B cell (primary cell): ENCODE results near the gene RNF213. TPM values are rescaled to one million over a fixed set of nuclear protein-coding genes. Genes with fewer than 3 reads are reported as not detected.

ENCODE experiments used
- ATAC-seq: fragments of 200-7000 bp; cut with Tn5 transposase; one replicate; pipeline ENCODE4 v1.10.0; 2021; ENCODE audit warnings: low read depth, mild to moderate bottlenecking, moderate number of reproducible peaks, moderate library complexity
- CTCF ChIA-PET: fragments of 350-600 bp; sonication (Branson Sonifier 250); formaldehyde crosslinking; loops from one replicate; lab custom pipeline; 2021; ENCODE audit warnings: antibody characterized with exemption, inconsistent platforms; lab: Charles Lee
- POLR2A ChIA-PET: fragments of 350-600 bp; sonication (Branson Sonifier 250); formaldehyde crosslinking; loops from one replicate; lab custom pipeline; 2021; ENCODE audit warnings: antibody characterized with exemption; lab: Charles Lee
- DNase-seq: peaks from one replicate; pipeline ENCODE4 v3.0.0; 2013
- H2AFZ ChIP-seq: 2 replicates; pipeline ENCODE4 v1.6.1; 2012; ENCODE audit warnings: mild to moderate bottlenecking, low read depth, low read length; ENCODE audit not compliant: insufficient read depth, poor library complexity, severe bottlenecking
- H3K27ac ChIP-seq, 2 donors: 1 replicate in 1 of 2; 2 replicates in 1 of 2; pipeline ENCODE4 v1.5.1; 2012 to 2013; ENCODE audit warnings: low read length in 2 of 2, mild to moderate bottlenecking in 2 of 2, moderate library complexity in 1 of 2
- H3K27me3 ChIP-seq, 4 experiments: fragments of 200-600 bp in 1 of 4; sonication (generic) in 1 of 4; replicated peaks in 1 of 4; 1 replicate in 2 of 4; 2 replicates in 2 of 4; pipeline versions ENCODE4 v1.6.1 to v1.7.0; 2013 to 2016; ENCODE audit warnings: low read length in 3 of 4, mild to moderate bottlenecking in 2 of 4, mixed read lengths in 1 of 4, moderate library complexity in 1 of 4; ENCODE audit not compliant: insufficient read depth in 4 of 4, control insufficient read depth in 3 of 4; ENCODE audit errors: control extremely low read depth in 1 of 4
- H3K36me3 ChIP-seq, 2 experiments: replicated peaks in 1 of 2; 1 replicate in 1 of 2; 2 replicates in 1 of 2; pipeline versions ENCODE4 v1.6.1 to v1.7.1; 2013; ENCODE audit warnings: low read length in 1 of 2; ENCODE audit not compliant: insufficient read depth in 2 of 2, control insufficient read depth in 1 of 2; ENCODE audit errors: control extremely low read depth in 1 of 2, extremely low read depth in 1 of 2
- H3K4me1 ChIP-seq, 2 donors: fragments of 200-600 bp in 1 of 2; sonication (generic) in 1 of 2; 1 replicate in 1 of 2; 2 replicates in 1 of 2; pipeline versions ENCODE4 v1.5.1 to v1.6.1; 2013 to 2017; ENCODE audit warnings: low read length in 2 of 2; ENCODE audit not compliant: control insufficient read depth in 2 of 2, insufficient read depth in 2 of 2
- H3K4me2 ChIP-seq: replicated peaks from 2 replicates; pipeline ENCODE3; 2012; ENCODE audit warnings: mild to moderate bottlenecking, low read depth, low read length; ENCODE audit not compliant: poor library complexity, severe bottlenecking
- H3K4me3 ChIP-seq, 5 experiments: fragments of 200-600 bp in 1 of 5; sonication (generic) in 1 of 5; 1 replicate in 3 of 5; 2 replicates in 2 of 5; pipeline versions ENCODE4 v1.5.1 to v1.7.0; 2011 to 2016; ENCODE audit warnings: low read length in 4 of 5, mild to moderate bottlenecking in 4 of 5, low read depth in 2 of 5, control low read depth in 1 of 5, moderate library complexity in 1 of 5; ENCODE audit not compliant: insufficient read depth in 1 of 5; ENCODE audit errors: control extremely low read depth in 1 of 5, extremely low read depth in 1 of 5
- H3K79me2 ChIP-seq: fragments of 200-600 bp; sonication (generic); one replicate; pipeline ENCODE4 v1.6.0; 2016; ENCODE audit warnings: low read length; ENCODE audit not compliant: control insufficient read depth, insufficient read depth
- H3K9ac ChIP-seq: fragments of 200-600 bp; sonication (generic); 2 replicates; pipeline ENCODE4 v1.6.1; 2017; ENCODE audit warnings: mild to moderate bottlenecking, low read length, moderate library complexity
- H3K9me3 ChIP-seq, 3 donors: one replicate each; pipeline versions ENCODE4 v1.6.1 to v1.7.1; 2013; ENCODE audit warnings: low read length in 2 of 3; ENCODE audit not compliant: control insufficient read depth in 2 of 3, insufficient read depth in 1 of 3; ENCODE audit errors: control extremely low read depth in 1 of 3
- H4K20me1 ChIP-seq: 2 replicates; pipeline ENCODE4 v1.6.0; 2012; ENCODE audit warnings: mild to moderate bottlenecking, low read length; ENCODE audit not compliant: insufficient read depth, control insufficient read depth, poor library complexity, severe bottlenecking
- H3K27ac Mint-ChIP-seq: one replicate; pipeline ENCODE4 v1.8.0; 2021; ENCODE audit warnings: mixed read lengths
- H3K27me3 Mint-ChIP-seq: one replicate; pipeline ENCODE4 v1.8.0; 2021; ENCODE audit warnings: mixed read lengths
- H3K4me1 Mint-ChIP-seq: one replicate; pipeline ENCODE4 v1.8.0; 2021; ENCODE audit warnings: mixed read lengths
- H3K4me3 Mint-ChIP-seq: one replicate; pipeline ENCODE4 v1.8.0; 2021; ENCODE audit warnings: mixed read lengths
- H3K9me3 Mint-ChIP-seq: one replicate; pipeline ENCODE4 v1.8.0; 2022; ENCODE audit warnings: mixed read lengths; ENCODE audit not compliant: insufficient read depth
- EZH2 ChIP-seq: IDR thresholded peaks from 2 replicates; pipeline ENCODE4 v1.6.1; 2012; ENCODE audit warnings: borderline replicate concordance, low read depth, mild to moderate bottlenecking, moderate library complexity, low read length; ENCODE audit not compliant: insufficient read depth, poor library complexity, severe bottlenecking
- WGBS: methylation state at CpG from one replicate; pipeline ENCODE4 v1.1.5; 2013; ENCODE audit warnings: missing lambda C conversion rate; ENCODE audit not compliant: insufficient coverage; 5-methylcytosine and 5-hydroxymethylcytosine counted together
- intact Hi-C: fragments of 100-400 bp; cut with micrococcal nuclease; formaldehyde crosslinking; loops from one replicate; pipeline ENCODE4 v1.10.0; 2022
- polyA plus RNA-seq: library from polyadenylated mRNA; depleted of rRNA; stranded (reverse); fragments of >200 nt; gene quantifications from 2 replicates; pipeline ENCODE4 v1.2.3, GENCODE V29; 2012
- total RNA-seq, 2 donors: library from RNA; stranded (reverse); fragments of 120-200 nt in 1 of 2; gene quantifications; 1 replicate in 1 of 2; 2 replicates in 1 of 2; pipeline versions ENCODE4 v1.2.3 to v1.2.4, GENCODE V29; 2013 to 2022
- TF ChIP-seq, protein P1 (sequence below): fragments of 200-600 bp; IDR thresholded peaks from one replicate; pipeline ENCODE4 v1.8.0; 2022; ENCODE audit warnings: antibody characterized with exemption, mild to moderate bottlenecking

Gene RNF213
- total and polyA plus RNA-seq, 2 donors (not counting 1 experiment from before 2014, with no cell fraction given), result 121 to 287 TPM

DNA sequence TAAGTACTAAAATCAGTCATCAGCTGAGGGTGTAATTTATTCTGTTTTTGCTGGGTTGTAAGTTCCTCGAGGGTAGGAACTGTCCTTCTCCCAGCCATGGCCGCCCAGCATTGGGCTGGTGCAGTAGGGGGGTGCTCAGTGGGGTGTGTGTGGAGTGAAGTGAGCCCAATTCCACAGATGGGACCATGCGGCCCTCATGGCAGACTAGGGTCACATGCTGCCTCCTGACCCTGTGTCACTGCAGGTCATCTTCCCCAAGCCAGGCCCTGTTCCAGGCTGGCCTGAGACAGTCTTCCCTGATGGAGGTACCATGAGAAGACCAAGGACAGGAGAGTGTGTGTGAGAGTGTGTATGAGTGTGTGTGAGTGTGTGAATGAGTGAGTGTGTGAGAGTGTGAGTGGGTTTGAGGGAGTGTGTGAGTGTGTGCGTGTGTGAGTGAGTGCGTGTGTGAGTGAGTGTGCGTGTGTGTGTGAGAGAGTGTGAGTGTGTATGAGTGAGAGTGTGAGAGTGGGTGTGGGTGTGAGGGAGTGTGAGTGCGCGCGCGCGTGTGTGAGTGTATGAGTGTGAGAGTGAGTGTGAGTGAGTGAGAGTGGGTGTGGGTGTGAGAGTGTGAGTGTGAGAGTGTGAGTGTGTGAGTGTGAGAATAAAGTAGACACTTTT lies 36.7 kb upstream of the RNF213 start:
- no peaks in the 10 kb centered on the region for H4K20me1 ChIP-seq
- Mint-ChIP-seq H3K9me3 (no peaks in the 10 kb centered on the region), H3K27ac (no peak overlapping the region), H3K4me3 (no peak overlapping the region), H3K4me1 (peaks cover 12% of the 10 kb centered on the region), H3K27me3 (no peaks in the 10 kb centered on the region)
- H3K9ac ChIP-seq, result no peak overlapping the region
- H3K36me3 ChIP-seq, result no peaks in the 10 kb centered on the region
- H3K4me1 ChIP-seq, result peaks cover 4 to 17% of the 10 kb centered on the region in 2 donors
- peaks cover 3% of the 10 kb centered on the region for H3K79me2 ChIP-seq
- intact Hi-C loops, result no loop called here
- no peak for TF ChIP-seq EZH2
- TF ChIP-seq, protein P1, sequence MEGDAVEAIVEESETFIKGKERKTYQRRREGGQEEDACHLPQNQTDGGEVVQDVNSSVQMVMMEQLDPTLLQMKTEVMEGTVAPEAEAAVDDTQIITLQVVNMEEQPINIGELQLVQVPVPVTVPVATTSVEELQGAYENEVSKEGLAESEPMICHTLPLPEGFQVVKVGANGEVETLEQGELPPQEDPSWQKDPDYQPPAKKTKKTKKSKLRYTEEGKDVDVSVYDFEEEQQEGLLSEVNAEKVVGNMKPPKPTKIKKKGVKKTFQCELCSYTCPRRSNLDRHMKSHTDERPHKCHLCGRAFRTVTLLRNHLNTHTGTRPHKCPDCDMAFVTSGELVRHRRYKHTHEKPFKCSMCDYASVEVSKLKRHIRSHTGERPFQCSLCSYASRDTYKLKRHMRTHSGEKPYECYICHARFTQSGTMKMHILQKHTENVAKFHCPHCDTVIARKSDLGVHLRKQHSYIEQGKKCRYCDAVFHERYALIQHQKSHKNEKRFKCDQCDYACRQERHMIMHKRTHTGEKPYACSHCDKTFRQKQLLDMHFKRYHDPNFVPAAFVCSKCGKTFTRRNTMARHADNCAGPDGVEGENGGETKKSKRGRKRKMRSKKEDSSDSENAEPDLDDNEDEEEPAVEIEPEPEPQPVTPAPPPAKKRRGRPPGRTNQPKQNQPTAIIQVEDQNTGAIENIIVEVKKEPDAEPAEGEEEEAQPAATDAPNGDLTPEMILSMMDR, result no peak
- H2AFZ ChIP-seq, result no peak overlapping the region
- ATAC-seq (no peak), DNase-seq (no peak)
- 83% methylated on average over 11 of the region's 11 CpGs for WGBS
- no peak overlapping the region for H3K4me3 ChIP-seq
- H3K27me3 ChIP-seq, result peaks cover 0 to 2% (median 0%) of the 10 kb centered on the region in 4 experiments
- POLR2A ChIA-PET, result no interaction called here
- no peaks in the 10 kb centered on the region for H3K9me3 ChIP-seq
- no peak overlapping the region for H3K4me2 ChIP-seq
- CTCF ChIA-PET, result no interaction called here
- no peak overlapping the region for H3K27ac ChIP-seq

- CTCF ChIA-PET, result no interaction called here
- Mint-ChIP-seq H3K27me3 (no peaks in the 10 kb centered on the region), H3K27ac (no peak overlapping the region), H3K9me3 (no peaks in the 10 kb centered on the region), H3K4me1 (peaks cover 5% of the 10 kb centered on the region), H3K4me3 (no peak overlapping the region)
- Histone ChIP-seq H3K4me2 (no peak overlapping the region), H3K4me1 (peaks cover 0 to 9% of the 10 kb centered on the region in 2 donors), H3K9ac (no peak overlapping the region), H3K36me3 (no peaks in the 10 kb centered on the region), H2AFZ (no peak overlapping the region), H4K20me1 (no peaks in the 10 kb centered on the region), H3K27ac (no peak overlapping the region), H3K79me2 (peaks cover 3% of the 10 kb centered on the region), H3K4me3 (no peak overlapping the region), H3K27me3 (peaks cover 0 to 2% (median 0%) of the 10 kb centered on the region in 4 experiments), H3K9me3 (no peaks in the 10 kb centered on the region)
- WGBS, result 82% methylated on average over 4 of the region's 6 CpGs
- no peak for TF ChIP-seq EZH2
- TF ChIP-seq, protein P1, result no peak
- intact Hi-C loops, result no loop called here
- ATAC-seq (no peak), DNase-seq (no peak)
- POLR2A ChIA-PET, result no interaction called here
These were observed 36.0 kb upstream of the RNF213 start for GRCh38 chr17:80224683-80225082.
